H7 (cell line): ENCODE data around the gene ASB1. TPM values are rescaled to one million over a fixed set of nuclear protein-coding genes. Genes with fewer than 3 reads are reported as not detected.

ENCODE experiments used
- DNase-seq: peaks from one replicate; pipeline ENCODE4 v3.0.0; 2012
- H3K27me3 ChIP-seq: 2 replicates; pipeline ENCODE4 v1.6.0; 2011; ENCODE audit warnings: mild to moderate bottlenecking, low read length; ENCODE audit not compliant: control insufficient read depth, insufficient read depth
- H3K36me3 ChIP-seq: replicated peaks from 2 replicates; pipeline ENCODE4 v1.5.1; 2011; ENCODE audit warnings: low read length; ENCODE audit not compliant: control insufficient read depth, insufficient read depth
- H3K4me3 ChIP-seq: 2 replicates; pipeline ENCODE4 v1.5.1; 2011; ENCODE audit warnings: low read depth, mild to moderate bottlenecking, control low read depth, low read length, moderate library complexity; ENCODE audit not compliant: insufficient read depth
- total RNA-seq: library from RNA; depleted of rRNA; stranded (reverse); fragments of >200 nt; shearing (Covaris generic); gene quantifications from 2 replicates; pipeline ENCODE4 v1.2.3, GENCODE V29; 2014

The ASB1 gene
- total RNA-seq, 1 experiment from 2014 or later = 26.5 TPM

DNA sequence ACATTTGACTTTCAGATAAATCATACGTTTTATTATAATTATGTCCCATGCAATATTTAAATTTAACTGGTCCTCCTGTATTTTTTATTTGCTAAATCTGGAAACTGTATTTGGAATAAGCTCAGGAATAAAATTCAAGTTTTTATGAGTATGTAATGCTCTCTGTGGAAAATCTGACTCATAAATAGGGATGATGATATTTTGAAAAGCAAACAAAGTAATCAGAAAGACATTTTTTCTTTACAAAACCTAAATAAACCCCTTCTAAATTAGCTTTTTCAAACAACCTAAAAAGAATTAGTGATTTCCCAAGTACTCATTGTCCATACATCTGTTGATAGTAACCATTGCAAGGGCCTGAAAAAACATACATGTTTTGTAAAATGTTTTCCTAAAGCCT lies 41.1 kb downstream of the ASB1 start:
- no peak overlapping the region for H3K4me3 ChIP-seq

GRCh38 chr2:238469155-238469554 lies 42.4 kb downstream of the ASB1 start:
- no peak for DNase-seq
- H3K27me3 ChIP-seq = no peaks in the 10 kb centered on the region
- H3K4me3 ChIP-seq = no peak overlapping the region
- no peaks in the 10 kb centered on the region for H3K36me3 ChIP-seq

More for the DNA sequence above, 41.1 kb downstream of the ASB1 start:
- Histone ChIP-seq H3K36me3 (no peaks in the 10 kb centered on the region), H3K27me3 (no peaks in the 10 kb centered on the region)
- DNase-seq = no peak

DNA sequence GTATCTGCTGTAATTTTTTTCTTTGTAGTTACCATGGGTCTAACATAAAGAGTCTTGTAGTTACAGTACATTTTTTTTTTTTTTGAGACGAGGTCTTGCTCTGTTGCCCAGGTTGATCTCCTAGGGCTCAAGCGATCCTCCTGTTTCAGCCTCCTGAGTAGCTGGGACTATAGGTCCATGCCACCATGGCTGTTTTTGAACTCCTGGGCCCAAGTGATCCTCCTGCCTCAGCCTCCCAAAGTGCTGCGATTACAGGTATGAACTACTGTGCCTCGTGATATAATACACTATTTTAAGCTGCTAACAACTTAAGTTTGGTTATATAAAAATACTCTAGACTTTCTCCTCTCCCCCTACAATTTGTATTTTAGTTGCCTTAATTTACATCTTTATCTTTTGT lies 46.3 kb downstream of the ASB1 start:
- H3K4me3 ChIP-seq = no peak overlapping the region
- H3K27me3 ChIP-seq = no peaks in the 10 kb centered on the region
- no peaks in the 10 kb centered on the region for H3K36me3 ChIP-seq
- no peak for DNase-seq

DNA sequence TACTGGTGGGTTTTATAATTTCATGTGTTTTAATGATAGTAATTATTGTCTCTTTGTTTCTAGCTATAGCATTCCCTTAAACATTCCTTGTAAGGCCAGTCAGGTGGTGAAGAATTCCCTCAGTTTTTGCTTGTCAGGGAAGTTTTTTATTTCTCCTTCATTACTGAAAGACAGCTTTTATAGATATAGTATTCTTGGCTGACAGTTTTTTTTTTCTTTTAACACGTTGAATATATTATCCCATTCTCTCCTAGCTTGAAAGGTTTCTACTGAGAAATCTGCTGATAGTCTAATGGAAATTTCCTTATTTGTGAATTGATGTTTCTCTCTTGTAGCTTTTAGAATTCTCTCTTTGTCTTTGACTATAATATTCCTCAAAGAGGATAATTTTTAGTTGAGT lies 46.8 kb downstream of the ASB1 start:
- Histone ChIP-seq H3K4me3 (no peak overlapping the region), H3K27me3 (no peaks in the 10 kb centered on the region), H3K36me3 (no peaks in the 10 kb centered on the region)
- no peak for DNase-seq

DNA sequence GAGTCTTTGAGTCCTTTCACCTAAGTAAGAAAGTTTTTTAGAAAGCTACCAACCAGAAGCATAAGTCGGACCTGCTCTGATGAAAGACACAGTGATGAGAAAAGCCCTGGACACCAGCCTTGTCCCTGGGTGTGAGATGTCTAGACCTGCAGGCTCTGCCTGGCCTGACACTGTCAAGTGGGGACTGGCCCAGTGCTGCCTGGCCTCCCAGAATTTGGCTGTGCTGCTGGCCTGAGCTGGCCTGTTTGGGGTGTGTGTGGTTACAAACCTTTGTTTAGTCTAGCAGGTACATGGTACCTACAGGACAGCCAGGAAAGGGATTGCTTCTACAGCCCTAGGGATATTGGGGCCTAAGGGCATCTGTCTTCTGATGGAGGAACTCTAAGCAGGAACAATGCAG lies 48.3 kb downstream of the ASB1 start:
- Histone ChIP-seq H3K27me3 (no peaks in the 10 kb centered on the region), H3K36me3 (no peaks in the 10 kb centered on the region), H3K4me3 (no peak overlapping the region)
- DNase-seq = no peak

DNA sequence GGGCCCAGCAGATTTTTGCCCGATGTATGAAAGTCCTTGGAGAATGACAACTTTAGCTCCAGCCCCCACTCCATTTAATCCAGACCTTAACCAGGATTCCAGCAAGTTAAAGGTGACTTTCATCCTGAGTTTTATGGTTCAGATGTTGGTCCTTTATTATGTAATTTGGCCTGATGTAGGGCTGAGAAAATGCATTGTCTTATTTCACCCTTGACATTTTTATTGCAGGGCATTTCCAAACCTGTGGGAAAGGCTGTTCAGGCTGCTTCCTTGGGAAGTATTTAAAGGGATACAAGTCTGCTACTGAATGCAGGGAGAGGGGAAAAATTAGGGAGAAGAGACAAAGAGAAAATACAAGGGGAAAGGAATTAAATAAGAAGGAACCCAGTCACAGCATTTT lies 48.8 kb downstream of the ASB1 start:
- Histone ChIP-seq H3K27me3 (no peaks in the 10 kb centered on the region), H3K4me3 (no peak overlapping the region), H3K36me3 (no peaks in the 10 kb centered on the region)
- no peak for DNase-seq

GRCh38 chr2:238476258-238476657 lies 49.5 kb downstream of the ASB1 start:
- H3K36me3 ChIP-seq = no peaks in the 10 kb centered on the region

DNA sequence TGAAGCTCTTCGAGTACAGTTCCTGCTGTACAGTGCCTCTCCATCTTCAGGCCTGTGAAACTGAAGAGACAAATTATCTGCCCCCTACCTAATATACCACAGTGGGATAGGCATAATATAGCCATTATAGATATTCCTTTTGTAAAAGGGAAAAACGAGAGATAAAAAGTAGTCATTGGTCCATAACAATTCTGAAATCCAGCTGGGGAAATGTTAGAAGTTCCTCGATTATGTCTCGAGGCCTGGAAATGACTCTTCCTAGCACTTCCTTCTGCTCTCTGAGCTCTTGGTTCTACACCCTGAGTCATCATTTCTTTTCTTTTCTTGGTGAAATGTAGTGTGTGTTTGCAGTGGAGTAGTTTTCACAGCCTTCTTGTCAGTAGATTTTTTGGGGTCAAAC lies 51.5 kb downstream of the ASB1 start:
- H3K4me3 ChIP-seq = no peak overlapping the region
- H3K27me3 ChIP-seq = no peaks in the 10 kb centered on the region
- H3K36me3 ChIP-seq = no peaks in the 10 kb centered on the region
- DNase-seq = no peak

More at GRCh38 chr2:238476258-238476657, 49.5 kb downstream of the ASB1 start:
- Histone ChIP-seq H3K27me3 (no peaks in the 10 kb centered on the region), H3K4me3 (no peak overlapping the region)
- DNase-seq = no peak

- Histone ChIP-seq H3K4me3 (no peak overlapping the region), H3K36me3 (no peaks in the 10 kb centered on the region), H3K27me3 (no peaks in the 10 kb centered on the region)
- DNase-seq = no peak
Observed at GRCh38 chr2:238479847-238480246, 53.1 kb downstream of the ASB1 start.

GRCh38 chr2:238483021-238483420 lies 56.3 kb downstream of the ASB1 start:
- H3K27me3 ChIP-seq = no peaks in the 10 kb centered on the region
- no peak overlapping the region for H3K4me3 ChIP-seq
- no peaks in the 10 kb centered on the region for H3K36me3 ChIP-seq
- no peak for DNase-seq

GRCh38 chr2:238483656-238484055 lies 56.9 kb downstream of the ASB1 start:
- DNase-seq = no peak
- no peaks in the 10 kb centered on the region for H3K36me3 ChIP-seq

DNA sequence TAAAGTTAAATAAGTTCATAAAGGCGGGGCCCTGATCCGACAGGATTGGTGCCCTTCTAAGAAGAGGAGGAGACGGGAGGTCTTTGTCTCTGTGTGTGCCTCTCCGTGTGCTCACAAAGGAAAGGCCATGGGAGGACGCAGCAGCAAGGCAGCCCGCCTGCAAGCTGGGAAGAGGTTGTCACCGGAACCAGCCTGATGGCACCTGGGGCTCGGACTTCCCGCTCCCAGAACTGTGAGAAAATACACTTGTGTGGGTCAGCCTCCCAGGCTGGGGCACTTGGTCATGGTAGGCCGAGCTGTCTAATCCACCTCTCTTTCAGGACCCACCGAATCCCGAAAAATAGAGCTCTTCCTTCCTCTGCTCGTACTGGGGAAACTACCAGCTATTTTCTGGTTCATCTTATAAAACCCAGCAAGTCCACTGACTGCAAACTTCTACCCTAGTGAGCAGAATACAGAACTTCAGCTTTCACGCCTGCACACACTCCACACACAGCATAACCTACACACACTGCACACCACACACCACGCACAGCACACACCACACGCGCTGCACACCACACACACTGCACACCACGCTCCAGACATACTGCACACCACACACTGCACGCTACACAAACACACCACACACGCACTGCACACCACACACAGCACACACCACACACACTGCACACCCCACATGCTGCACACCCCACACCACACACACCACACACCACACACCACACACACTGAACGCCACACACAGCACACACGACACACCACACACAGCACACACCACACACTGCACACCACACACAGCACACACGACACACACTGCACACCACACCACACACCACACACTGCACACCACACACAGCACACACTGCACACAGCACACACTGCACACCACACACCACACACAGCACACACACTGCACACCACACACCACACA lies 58.1 kb downstream of the ASB1 start:
- Histone ChIP-seq H3K27me3 (no peaks in the 10 kb centered on the region), H3K4me3 (no peak overlapping the region), H3K36me3 (no peaks in the 10 kb centered on the region)
- DNase-seq = no peak

More at GRCh38 chr2:238483656-238484055, 56.9 kb downstream of the ASB1 start:
- Histone ChIP-seq H3K27me3 (no peaks in the 10 kb centered on the region), H3K4me3 (no peak overlapping the region)

- H3K4me3 ChIP-seq = no peak overlapping the region
- DNase-seq = no peak
- no peaks in the 10 kb centered on the region for H3K36me3 ChIP-seq
- H3K27me3 ChIP-seq = no peaks in the 10 kb centered on the region
Observed at GRCh38 chr2:238486123-238486848, 59.6 kb downstream of the ASB1 start.

DNA sequence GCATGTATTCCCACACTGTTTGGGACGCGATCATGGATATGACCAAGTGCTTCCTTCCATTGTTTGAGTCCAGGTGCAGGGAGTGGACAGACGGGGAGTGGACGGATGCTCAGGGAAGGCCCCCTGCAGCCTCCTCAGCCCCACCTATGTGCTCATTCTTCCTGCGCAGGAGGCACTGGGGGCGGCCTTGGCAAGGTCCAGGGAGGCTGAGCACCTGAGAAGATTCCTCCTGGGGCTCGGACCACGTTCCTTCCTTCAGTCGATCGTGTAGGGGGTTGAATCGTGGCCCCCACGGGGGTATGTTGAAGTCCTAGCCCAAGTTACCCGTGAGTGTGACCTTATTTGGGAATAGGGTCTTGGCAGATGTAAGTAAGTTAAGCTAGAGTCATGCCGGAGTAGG lies 60.4 kb downstream of the ASB1 start:
- Histone ChIP-seq H3K27me3 (no peaks in the 10 kb centered on the region), H3K36me3 (no peaks in the 10 kb centered on the region), H3K4me3 (no peak overlapping the region)
- DNase-seq = no peak
